CD14-positive monocyte (primary cell): ENCODE results near the gene PIH1D2. TPM values are rescaled to one million over a fixed set of nuclear protein-coding genes. Genes with fewer than 3 reads are reported as not detected.

Experiments
- DNase-seq, 3 donors: peaks; one replicate each; pipeline ENCODE4 v3.0.0-alpha.2; 2011 to 2022
- H2AFZ ChIP-seq: 2 replicates; pipeline ENCODE4 v1.6.0; 2012; ENCODE audit warnings: mild to moderate bottlenecking, low read depth, low read length, inconsistent platforms; ENCODE audit not compliant: insufficient read depth, poor library complexity, severe bottlenecking
- H3K27ac ChIP-seq, 2 donors: 1 replicate in 1 of 2; 2 replicates in 1 of 2; pipeline ENCODE4 v1.5.1; 2012 to 2013; ENCODE audit warnings: low read length in 2 of 2, control low read depth in 1 of 2, inconsistent platforms in 1 of 2, low read depth in 1 of 2, mild to moderate bottlenecking in 1 of 2
- H3K27me3 ChIP-seq, 2 donors: one replicate each; pipeline versions ENCODE4 v1.6.0 to v1.6.1; 2011 to 2013; ENCODE audit warnings: low read length in 2 of 2; ENCODE audit not compliant: control insufficient read depth in 2 of 2, insufficient read depth in 2 of 2
- H3K36me3 ChIP-seq, 2 donors: replicated peaks in 1 of 2; 1 replicate in 1 of 2; 2 replicates in 1 of 2; pipeline versions ENCODE4 v1.5.1 to v1.6.1; 2012 to 2013; ENCODE audit warnings: low read length in 2 of 2, control low read depth in 1 of 2, inconsistent platforms in 1 of 2, mild to moderate bottlenecking in 1 of 2; ENCODE audit not compliant: insufficient read depth in 2 of 2, control insufficient read depth in 1 of 2
- H3K4me1 ChIP-seq, 2 donors: 1 replicate in 1 of 2; 2 replicates in 1 of 2; pipeline versions ENCODE4 v1.5.1 to v1.6.1; 2012 to 2013; ENCODE audit warnings: low read length in 2 of 2, control low read depth in 1 of 2, inconsistent platforms in 1 of 2, mild to moderate bottlenecking in 1 of 2, moderate library complexity in 1 of 2; ENCODE audit not compliant: insufficient read depth in 2 of 2, control insufficient read depth in 1 of 2
- H3K4me2 ChIP-seq: replicated peaks from 2 replicates; pipeline ENCODE3; 2012; ENCODE audit warnings: low read length, moderate library complexity, mild to moderate bottlenecking; ENCODE audit not compliant: poor library complexity, severe bottlenecking; ENCODE audit errors: extremely low read depth
- H3K4me3 ChIP-seq, 3 experiments: fragments of 200-600 bp in 1 of 3; sonication (generic) in 1 of 3; replicated peaks in 1 of 3; 1 replicate in 2 of 3; 2 replicates in 1 of 3; pipeline ENCODE4 v1.5.1; 2011 to 2013; ENCODE audit warnings: low read length in 3 of 3, mild to moderate bottlenecking in 3 of 3, control low read depth in 2 of 3, low read depth in 2 of 3, inconsistent platforms in 1 of 3, moderate library complexity in 1 of 3
- H3K79me2 ChIP-seq: 2 replicates; pipeline ENCODE4 v1.6.0; 2012; ENCODE audit warnings: mild to moderate bottlenecking, control low read depth, inconsistent platforms, low read length, moderate library complexity; ENCODE audit not compliant: insufficient read depth
- H3K9ac ChIP-seq: 2 replicates; pipeline ENCODE4 v1.6.0; 2017; ENCODE audit warnings: low read length, mild to moderate bottlenecking; ENCODE audit not compliant: insufficient read depth, poor library complexity, severe bottlenecking
- H3K9me3 ChIP-seq, 2 donors: replicated peaks in 1 of 2; 1 replicate in 1 of 2; 2 replicates in 1 of 2; pipeline versions ENCODE4 v1.5.1 to v1.6.1; 2012 to 2013; ENCODE audit warnings: low read length in 2 of 2, control low read depth in 1 of 2; ENCODE audit not compliant: control insufficient read depth in 1 of 2, insufficient read depth in 1 of 2
- H4K20me1 ChIP-seq: 2 replicates; pipeline ENCODE4 v1.6.0; 2012; ENCODE audit warnings: mild to moderate bottlenecking, low read length, control low read depth, moderate library complexity; ENCODE audit not compliant: insufficient read depth
- H3K27ac Mint-ChIP-seq, 7 donors: one replicate each; pipeline ENCODE4 v1.8.0; 2020; ENCODE audit warnings: mild to moderate bottlenecking in 7 of 7, mixed read lengths in 7 of 7, moderate library complexity in 6 of 7, inconsistent platforms in 2 of 7
- H3K27me3 Mint-ChIP-seq, 3 donors: one replicate each; pipeline ENCODE4 v1.8.0; 2021 to 2022; ENCODE audit warnings: low read depth in 3 of 3, mild to moderate bottlenecking in 3 of 3, mixed read lengths in 3 of 3, moderate library complexity in 3 of 3, inconsistent platforms in 1 of 3
- H3K36me3 Mint-ChIP-seq, 2 donors: one replicate each; pipeline ENCODE4 v1.8.0; 2020; ENCODE audit warnings: mixed read lengths in 2 of 2, inconsistent platforms in 1 of 2, mild to moderate bottlenecking in 1 of 2
- H3K4me1 Mint-ChIP-seq: one replicate; pipeline ENCODE4 v1.8.0; 2020; ENCODE audit warnings: mild to moderate bottlenecking, mixed read lengths
- H3K4me3 Mint-ChIP-seq, 2 donors: one replicate each; pipeline ENCODE4 v1.8.0; 2020; ENCODE audit warnings: mild to moderate bottlenecking in 2 of 2, mixed read lengths in 2 of 2, moderate library complexity in 1 of 2
- H3K9me3 Mint-ChIP-seq, 7 donors: one replicate each; pipeline ENCODE4 v1.8.0; 2020 to 2022; ENCODE audit warnings: mixed read lengths in 7 of 7, mild to moderate bottlenecking in 6 of 7, moderate library complexity in 6 of 7, inconsistent platforms in 2 of 7
- CTCF ChIP-seq: fragments of 200-600 bp; IDR thresholded peaks from one replicate; pipeline ENCODE4 v1.8.0; 2022; ENCODE audit warnings: antibody characterized with exemption, mild to moderate bottlenecking
- WGBS: methylation state at CpG from one replicate; pipeline ENCODE4 v1.1.5; 2013; ENCODE audit warnings: missing lambda C conversion rate; ENCODE audit not compliant: insufficient coverage; 5-methylcytosine and 5-hydroxymethylcytosine counted together
- intact Hi-C, 2 donors: fragments of 100-400 bp; cut with micrococcal nuclease; formaldehyde crosslinking; loops; one replicate each; pipeline versions ENCODE4 v1.15.0 to v1.15.1; 2023
- polyA plus RNA-seq, 3 donors: library from polyadenylated mRNA; depleted of rRNA in 1 of 3; unstranded in 2 of 3; stranded (reverse) in 1 of 3; fragments of 300-500 nt in 2 of 3; fragments of >200 nt in 1 of 3; fragmentation: Illumina TruSeq in 2 of 3; gene quantifications; 1 replicate in 2 of 3; 2 replicates in 1 of 3; pipeline ENCODE4 v1.2.3, GENCODE V29; 2012 to 2021

Gene PIH1D2
- polyA plus RNA-seq, 3 donors: not detected

GRCh38 chr11:112025707-112026106 lies 48.1 kb downstream of the PIH1D2 start:
- H3K27me3 Mint-ChIP-seq: no peaks in the 10 kb centered on the region

More at GRCh38 chr11:112025707-112026106, 48.1 kb downstream of the PIH1D2 start:
- H3K79me2 ChIP-seq: peaks cover 9% of the 10 kb centered on the region
- Mint-ChIP-seq H3K36me3 (peaks cover 24 to 26% of the 10 kb centered on the region in 2 donors), H3K4me3 (peak overlapping the region; percentile 99 to 100), H3K9me3 (peaks cover 0 to 2% (median 0%) of the 10 kb centered on the region in 7 donors), H3K4me1 (peaks cover 18% of the 10 kb centered on the region), H3K27ac (peak overlapping the region; percentile 92 to 99 (median 95))
- no peaks in the 10 kb centered on the region for H3K9me3 ChIP-seq
- TF ChIP-seq CTCF: no peak
- intact Hi-C loops: loop anchor here in 1 of 2 donors (10.0 kb wide), 1 partner anchor 91 kb away; the partner anchor contains the start of gene DIXDC1
- H3K9ac ChIP-seq: peak overlapping the region; percentile 76
- peak overlapping the region; percentile 94 for H3K4me2 ChIP-seq
- no peaks in the 10 kb centered on the region for H3K27me3 ChIP-seq
- H3K36me3 ChIP-seq: peaks cover 28 to 29% of the 10 kb centered on the region in 2 donors
- peak overlapping the region; percentile 93 for H2AFZ ChIP-seq
- DNase-seq: no peak
- H4K20me1 ChIP-seq: no peaks in the 10 kb centered on the region
- H3K4me1 ChIP-seq: peaks cover 13 to 19% of the 10 kb centered on the region in 2 donors
- H3K27ac ChIP-seq: peak overlapping the region; percentile 67 to 85
- WGBS: 0% methylated on average over 8 of the region's 8 CpGs
- peak overlapping the region; percentile 78 to 91 (median 85) for H3K4me3 ChIP-seq
